Endothelial cell of umbilical vein (primary cell): ENCODE data around the gene SEMA5A.

Experiments
- CTCF ChIP-seq, 2 donors: IDR thresholded peaks; 1 replicate in 1 of 2; 2 replicates in 1 of 2; pipeline ENCODE4 v1.5.1; 2011; ENCODE audit warnings: low read length in 2 of 2, mild to moderate bottlenecking in 2 of 2, moderate library complexity in 2 of 2, control low read depth in 1 of 2, inconsistent platforms in 1 of 2, low read depth in 1 of 2; ENCODE audit not compliant: insufficient read depth in 1 of 2; ENCODE audit errors: extremely low read depth in 1 of 2
- EZH2 ChIP-seq: IDR thresholded peaks from 2 replicates; pipeline ENCODE4 v1.6.1; 2012; ENCODE audit warnings: borderline replicate concordance, low read depth, mild to moderate bottlenecking, moderate library complexity, low read length, inconsistent platforms; ENCODE audit not compliant: severe bottlenecking
- FOS ChIP-seq: IDR thresholded peaks from 2 replicates; pipeline ENCODE4 v1.6.1; 2011; ENCODE audit warnings: mild to moderate bottlenecking, low read length, moderate library complexity, borderline replicate concordance; ENCODE audit not compliant: insufficient read depth
- JUN ChIP-seq: IDR thresholded peaks from 2 replicates; pipeline ENCODE4 v1.6.1; 2011; ENCODE audit warnings: borderline replicate concordance, low read depth; ENCODE audit not compliant: insufficient read length, insufficient read depth
- MYC ChIP-seq: IDR thresholded peaks from one replicate; pipeline ENCODE4 v1.6.1; 2011; ENCODE audit warnings: mild to moderate bottlenecking, low read depth, low read length
- POLR2A ChIP-seq: IDR thresholded peaks from 2 replicates; pipeline ENCODE4 v1.6.1; 2012; ENCODE audit warnings: low read depth, mild to moderate bottlenecking, control low read depth, low read length
- POLR2AphosphoS5 ChIP-seq: IDR thresholded peaks from 2 replicates; pipeline ENCODE4 v1.6.1; 2012; ENCODE audit warnings: low read depth, mild to moderate bottlenecking, control low read depth, low read length, moderate library complexity; ENCODE audit not compliant: insufficient read depth

- TF ChIP-seq CTCF (IDR thresholded peaks at IDR 0.05; ENCODE audit: extremely low read depth in 1 of 2, insufficient read depth in 1 of 2, low read depth in 1 of 2, low read length in 2 of 2) (no peak), POLR2A (no peak), POLR2AphosphoS5 (no peak), JUN (no peak), EZH2 (no peak), MYC (no peak), FOS (no peak)
These were observed 231.3 kb downstream of the SEMA5A start for GRCh38 chr5:9314558-9314957.
